Right atrium auricular region (tissue), 2 donors: ENCODE data around the gene MTFP1. TPM values are rescaled to one million over a fixed set of nuclear protein-coding genes. Genes with fewer than 3 reads are reported as not detected.
A peak's percentile ranks its signal among the peaks of the same experiment; 100 is the strongest.

Experiments used
- DNase-seq: peaks from one replicate; pipeline ENCODE4 v3.0.0-alpha.2; 2019; ENCODE audit warnings: low spot score
- H3K27ac ChIP-seq, 2 donors: fragments of 200-600 bp; sonication (generic); 1 replicate in 1 of 2; 2 replicates in 1 of 2; pipeline ENCODE4 v1.5.1; 2016 to 2019
- H3K27me3 ChIP-seq, 2 donors: fragments of 200-600 bp; sonication (generic); one replicate each; pipeline versions ENCODE4 v1.5.1 to v1.6.0; 2017 to 2019
- H3K36me3 ChIP-seq: fragments of 200-600 bp; sonication (generic); one replicate; pipeline ENCODE4 v1.5.1; 2016
- H3K4me1 ChIP-seq, 2 donors: fragments of 200-600 bp; sonication (generic); one replicate each; pipeline versions ENCODE4 v1.5.1 to v1.6.0; 2017 to 2019
- H3K4me3 ChIP-seq, 2 donors: fragments of 200-600 bp; sonication (generic); 1 replicate in 1 of 2; 2 replicates in 1 of 2; pipeline ENCODE4 v1.5.1; 2017 to 2019; ENCODE audit warnings: mild to moderate bottlenecking in 1 of 2, moderate library complexity in 1 of 2
- H3K9me3 ChIP-seq, 2 donors: fragments of 200-600 bp; sonication (generic); one replicate each; pipeline ENCODE4 v1.5.1; 2019
- total RNA-seq, 2 donors: library from RNA; depleted of rRNA; stranded (reverse); fragments of >200 nt; gene quantifications; one replicate each; pipeline ENCODE4 v1.1.0, GENCODE V29; 2016
- TF ChIP-seq, protein P1 (sequence below), 2 donors: fragments of 200-600 bp; sonication (generic); IDR thresholded peaks; one replicate each; pipeline ENCODE4 v1.5.1; 2019; ENCODE audit warnings: antibody characterized with exemption in 2 of 2

Gene MTFP1
- total RNA-seq, 2 donors from 2014 or later: 18.4 to 38.8 TPM

DNA sequence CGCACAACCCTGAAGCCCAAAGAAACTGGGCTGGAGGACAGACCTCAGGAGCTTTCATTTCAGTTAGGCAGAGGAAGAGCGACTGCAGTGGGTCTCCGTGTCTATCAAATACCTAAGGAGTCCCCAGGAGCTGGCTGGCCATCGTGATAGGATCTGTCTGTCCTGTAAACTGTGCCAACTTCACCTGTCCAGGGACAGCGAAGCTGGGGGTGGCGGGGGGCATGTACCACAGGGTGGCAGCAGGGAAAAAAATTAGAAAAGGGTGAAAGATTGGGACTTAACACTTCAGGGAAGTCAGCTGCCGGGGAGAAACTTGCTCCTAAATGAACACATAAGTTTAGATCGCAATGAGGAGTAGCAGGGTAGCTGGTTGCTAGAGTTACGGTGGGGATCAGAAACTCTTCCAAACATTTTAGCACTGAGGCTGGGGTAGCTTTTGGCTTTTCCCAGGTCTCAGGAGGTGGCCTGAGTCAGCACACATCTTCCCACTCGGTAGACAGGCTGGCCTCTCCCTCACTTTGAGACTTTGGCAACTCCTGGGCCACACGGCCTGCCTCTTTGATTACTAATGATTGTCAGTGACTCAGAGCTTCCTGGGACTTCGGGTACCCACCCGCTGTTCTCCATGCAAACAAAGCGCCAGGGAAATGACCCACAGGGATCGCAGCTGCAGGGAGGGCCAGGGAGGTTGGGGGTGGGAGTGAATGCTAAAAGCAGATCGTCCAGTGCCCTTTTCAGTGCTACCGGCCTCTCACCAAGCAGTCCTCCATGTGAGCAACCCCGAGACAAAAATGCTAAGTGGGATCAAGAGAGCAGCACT, 2.9 kb upstream of the MTFP1 start:
- peak overlapping the region; percentile 39 to 71 for H3K4me3 ChIP-seq
- TF ChIP-seq, protein P1, sequence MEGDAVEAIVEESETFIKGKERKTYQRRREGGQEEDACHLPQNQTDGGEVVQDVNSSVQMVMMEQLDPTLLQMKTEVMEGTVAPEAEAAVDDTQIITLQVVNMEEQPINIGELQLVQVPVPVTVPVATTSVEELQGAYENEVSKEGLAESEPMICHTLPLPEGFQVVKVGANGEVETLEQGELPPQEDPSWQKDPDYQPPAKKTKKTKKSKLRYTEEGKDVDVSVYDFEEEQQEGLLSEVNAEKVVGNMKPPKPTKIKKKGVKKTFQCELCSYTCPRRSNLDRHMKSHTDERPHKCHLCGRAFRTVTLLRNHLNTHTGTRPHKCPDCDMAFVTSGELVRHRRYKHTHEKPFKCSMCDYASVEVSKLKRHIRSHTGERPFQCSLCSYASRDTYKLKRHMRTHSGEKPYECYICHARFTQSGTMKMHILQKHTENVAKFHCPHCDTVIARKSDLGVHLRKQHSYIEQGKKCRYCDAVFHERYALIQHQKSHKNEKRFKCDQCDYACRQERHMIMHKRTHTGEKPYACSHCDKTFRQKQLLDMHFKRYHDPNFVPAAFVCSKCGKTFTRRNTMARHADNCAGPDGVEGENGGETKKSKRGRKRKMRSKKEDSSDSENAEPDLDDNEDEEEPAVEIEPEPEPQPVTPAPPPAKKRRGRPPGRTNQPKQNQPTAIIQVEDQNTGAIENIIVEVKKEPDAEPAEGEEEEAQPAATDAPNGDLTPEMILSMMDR (IDR thresholded peaks at IDR 0.05): no peak
- H3K36me3 ChIP-seq: peaks cover 4% of the 10 kb centered on the region
- no peaks in the 10 kb centered on the region for H3K27me3 ChIP-seq
- peak; percentile 93 for DNase-seq
- H3K4me1 ChIP-seq: peaks cover 0 to 48% of the 10 kb centered on the region in 2 donors
- peak overlapping the region; percentile 92 to 98 for H3K27ac ChIP-seq
- H3K9me3 ChIP-seq: no peaks in the 10 kb centered on the region

DNA sequence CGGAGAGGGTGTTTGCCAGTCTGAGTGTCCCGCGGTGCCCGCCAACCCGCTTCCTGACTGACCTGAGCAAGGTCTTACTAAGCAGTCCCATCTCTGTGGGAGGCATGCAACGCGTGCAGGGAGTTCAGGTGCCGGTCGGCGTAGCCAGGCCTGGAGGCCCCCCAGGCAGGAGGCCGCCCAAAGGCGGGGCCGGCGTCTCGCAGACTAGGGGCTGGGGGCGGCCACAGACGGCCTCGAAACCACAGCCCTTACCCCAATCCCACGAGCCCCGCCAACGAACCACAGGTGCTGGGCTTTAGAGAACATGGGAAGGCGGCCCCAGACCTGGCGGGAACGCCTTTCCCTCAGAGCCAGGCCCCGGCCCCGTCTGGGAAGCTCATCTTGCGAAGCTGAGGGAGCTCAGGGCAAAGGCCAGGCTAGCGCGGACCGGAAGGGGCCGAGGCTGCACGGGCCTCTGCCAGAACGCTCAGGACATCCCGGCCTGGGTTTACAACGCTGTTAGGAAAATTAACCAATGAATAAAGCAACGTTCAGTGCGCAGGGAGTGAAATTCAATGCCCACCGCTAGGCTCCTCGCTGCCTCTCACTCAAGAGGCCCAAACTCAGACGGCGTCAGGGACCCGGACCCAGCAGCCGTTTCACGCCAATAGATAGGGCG, 2.1 kb upstream of the MTFP1 start:
- TF ChIP-seq, protein P1 (IDR thresholded peaks at IDR 0.05): no peak
- Histone ChIP-seq H3K4me1 (peaks cover 0 to 48% of the 10 kb centered on the region in 2 donors), H3K27me3 (no peaks in the 10 kb centered on the region), H3K4me3 (peak overlapping the region; percentile 39 to 71), H3K27ac (peak overlapping the region; percentile 92 to 98), H3K36me3 (no peaks in the 10 kb centered on the region), H3K9me3 (no peaks in the 10 kb centered on the region)
- no peak for DNase-seq

DNA sequence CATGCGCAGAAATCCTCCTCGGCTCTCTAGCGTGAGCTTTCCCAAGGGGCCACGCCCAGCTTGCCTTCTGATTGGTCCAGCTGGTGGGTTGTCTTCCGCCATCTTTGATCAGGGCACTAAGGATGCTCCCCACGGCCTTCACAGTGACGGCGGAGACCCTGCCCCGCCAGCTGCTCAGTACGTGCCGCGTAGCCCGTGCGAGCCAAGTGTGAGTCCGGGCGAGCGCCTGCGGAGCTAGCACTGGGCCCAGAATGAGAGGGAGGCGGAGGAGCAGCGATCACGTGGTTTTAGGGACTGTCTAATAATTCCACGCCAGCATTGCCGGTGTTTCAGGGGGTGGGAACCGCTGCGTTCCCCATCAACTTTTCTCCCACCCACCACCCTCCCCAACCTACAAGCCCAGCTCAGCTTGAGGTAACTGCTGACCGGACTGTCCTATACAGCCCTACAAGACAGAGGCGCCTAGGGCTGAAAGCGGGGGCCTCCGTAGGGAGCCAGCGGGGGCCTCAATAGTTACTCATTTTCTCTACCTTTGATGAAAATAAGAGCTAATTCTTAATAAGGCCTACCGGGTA, 1.5 kb upstream of the MTFP1 start:
- no peaks in the 10 kb centered on the region for H3K27me3 ChIP-seq
- DNase-seq: peak; percentile 100
- TF ChIP-seq, protein P1 (IDR thresholded peaks at IDR 0.05): no peak
- H3K4me3 ChIP-seq: peak overlapping the region; percentile 39 to 71
- no peaks in the 10 kb centered on the region for H3K36me3 ChIP-seq
- peak overlapping the region; percentile 92 to 98 for H3K27ac ChIP-seq
- no peaks in the 10 kb centered on the region for H3K9me3 ChIP-seq
- peaks cover 0 to 48% of the 10 kb centered on the region in 2 donors for H3K4me1 ChIP-seq

DNA sequence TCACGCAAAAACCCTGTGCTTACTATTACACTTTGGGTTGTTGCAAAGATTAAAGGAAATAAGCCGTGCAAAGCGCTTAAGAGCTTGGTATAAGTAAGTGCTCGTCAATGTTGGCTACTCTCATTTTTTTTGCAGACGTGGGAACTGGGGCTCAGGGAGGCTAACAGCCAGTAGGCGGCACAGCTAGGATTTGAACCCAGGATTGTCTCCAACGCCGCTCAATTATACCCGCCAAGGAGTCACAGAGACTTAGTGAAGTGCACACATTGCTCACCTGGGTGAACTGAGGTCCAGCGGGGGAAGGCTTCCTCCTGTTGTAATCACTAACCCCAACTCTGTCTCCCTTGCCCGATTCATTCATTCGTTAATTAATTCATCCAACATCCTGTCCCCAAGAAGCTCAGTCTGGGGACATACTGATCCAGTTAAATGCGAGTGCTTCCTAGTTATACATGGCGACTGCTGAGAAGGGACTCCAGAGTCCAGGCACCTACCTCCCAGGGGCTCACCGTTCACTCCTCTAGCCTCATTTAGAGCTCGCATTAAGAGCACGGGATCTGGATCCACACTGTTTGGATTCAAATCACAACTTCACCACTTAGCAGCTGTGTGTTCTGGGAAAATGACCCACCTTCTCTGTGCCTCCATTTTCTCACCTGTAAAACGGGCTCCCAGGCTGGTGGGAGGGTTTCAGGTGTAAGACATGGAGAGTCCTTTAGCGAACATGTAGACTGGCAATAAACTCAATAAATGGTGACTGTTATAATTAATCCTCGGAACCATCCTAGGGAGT, 838 bp upstream of the MTFP1 start:
- no peaks in the 10 kb centered on the region for H3K36me3 ChIP-seq
- H3K27ac ChIP-seq: peak overlapping the region; percentile 92 to 98
- DNase-seq: no peak
- peaks cover 0 to 48% of the 10 kb centered on the region in 2 donors for H3K4me1 ChIP-seq
- no peaks in the 10 kb centered on the region for H3K27me3 ChIP-seq
- H3K9me3 ChIP-seq: no peaks in the 10 kb centered on the region
- TF ChIP-seq, protein P1 (IDR thresholded peaks at IDR 0.05): no peak
- H3K4me3 ChIP-seq: peak overlapping the region; percentile 39 to 76

DNA sequence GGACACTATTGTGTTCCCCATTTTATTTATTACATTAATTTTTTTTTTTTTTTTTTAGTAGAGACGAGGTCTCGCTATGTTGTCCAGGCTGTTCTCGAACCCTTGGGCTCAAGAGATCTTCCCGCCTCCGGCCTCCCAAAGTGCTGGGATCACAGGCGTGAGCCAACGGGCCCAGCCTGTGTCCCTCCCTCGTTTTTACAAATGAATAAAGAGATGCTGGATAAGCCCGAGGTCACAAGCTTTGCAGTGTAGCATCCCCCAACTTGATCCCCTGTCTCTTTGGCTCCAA, 297 bp upstream of the MTFP1 start:
- peak overlapping the region; percentile 82 to 98 for H3K27ac ChIP-seq
- no peak for DNase-seq
- H3K36me3 ChIP-seq: no peaks in the 10 kb centered on the region
- H3K4me1 ChIP-seq: peaks cover 0 to 48% of the 10 kb centered on the region in 2 donors
- TF ChIP-seq, protein P1 (IDR thresholded peaks at IDR 0.05): no peak
- no peaks in the 10 kb centered on the region for H3K9me3 ChIP-seq
- H3K27me3 ChIP-seq: no peaks in the 10 kb centered on the region
- peak overlapping the region; percentile 63 to 76 for H3K4me3 ChIP-seq
